Thoracic aorta (tissue), 2 donors: ENCODE results near the gene UNC79. TPM values are rescaled to one million over a fixed set of nuclear protein-coding genes. Genes with fewer than 3 reads are reported as not detected.

Experiments
- ATAC-seq: fragments of 150-250 bp; one replicate; pipeline ENCODE4 v1.8.0; 2017; ENCODE audit warnings: low read depth; ENCODE audit not compliant: insufficient number of reproducible peaks, low FRiP score
- DNase-seq: peaks from one replicate; pipeline ENCODE4 v3.0.0-alpha.2; 2020; ENCODE audit warnings: low spot score
- H3K27ac ChIP-seq, 2 donors: fragments of 200-600 bp; sonication (generic); 1 replicate in 1 of 2; 2 replicates in 1 of 2; pipeline ENCODE4 v1.5.1; 2016; ENCODE audit warnings: mild to moderate bottlenecking in 2 of 2, moderate library complexity in 2 of 2
- H3K27me3 ChIP-seq: fragments of 200-600 bp; sonication (generic); replicated peaks from 2 replicates; pipeline ENCODE4 v1.6.0; 2016; ENCODE audit warnings: mild to moderate bottlenecking; ENCODE audit not compliant: insufficient read depth
- H3K36me3 ChIP-seq: fragments of 200-600 bp; sonication (generic); one replicate; pipeline ENCODE4 v1.5.1; 2016
- H3K4me1 ChIP-seq, 2 donors: fragments of 200-600 bp; sonication (generic); 1 replicate in 1 of 2; 2 replicates in 1 of 2; pipeline versions ENCODE4 v1.5.1 to v1.6.0; 2016; ENCODE audit warnings: low read depth in 2 of 2, mild to moderate bottlenecking in 1 of 2; ENCODE audit not compliant: control insufficient read depth in 1 of 2
- H3K4me3 ChIP-seq: fragments of 200-600 bp; sonication (generic); 2 replicates; pipeline ENCODE4 v1.5.1; 2016; ENCODE audit warnings: mild to moderate bottlenecking
- H3K9me3 ChIP-seq: fragments of 200-600 bp; sonication (generic); 2 replicates; pipeline ENCODE4 v1.5.1; 2016
- total RNA-seq, 2 donors: library from RNA; depleted of rRNA; stranded (reverse); fragments of >200 nt; gene quantifications; one replicate each; pipeline versions ENCODE4 v1.1.0 to v1.2.3, GENCODE V29; 2016
- TF ChIP-seq, protein P1 (sequence below): fragments of 200-600 bp; sonication (generic); IDR thresholded peaks from one replicate; pipeline ENCODE4 v1.5.1; 2019; ENCODE audit warnings: antibody characterized with exemption

The UNC79 gene
- total RNA-seq, 2 donors from 2014 or later: 0.14 to 0.21 TPM

DNA sequence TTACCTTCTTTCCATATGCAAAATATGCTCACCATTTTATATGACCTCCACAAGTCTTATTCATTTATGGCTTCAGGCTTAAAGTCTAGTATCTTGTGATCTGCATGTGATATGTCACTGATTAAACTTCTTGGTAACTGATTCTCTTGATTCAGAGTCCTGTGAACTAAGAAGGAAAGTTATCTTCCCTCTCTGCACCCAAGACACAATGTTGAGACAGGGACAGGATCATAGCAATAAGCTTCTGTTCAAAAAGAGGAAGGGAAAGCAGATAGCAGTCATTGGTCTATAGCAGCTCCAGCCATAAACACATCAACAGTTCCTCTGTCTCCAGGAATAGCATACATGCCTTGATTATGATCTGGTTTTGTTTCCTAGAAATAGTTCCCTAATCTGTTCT lies 103.1 kb downstream of the UNC79 start:
- TF ChIP-seq, protein P1, sequence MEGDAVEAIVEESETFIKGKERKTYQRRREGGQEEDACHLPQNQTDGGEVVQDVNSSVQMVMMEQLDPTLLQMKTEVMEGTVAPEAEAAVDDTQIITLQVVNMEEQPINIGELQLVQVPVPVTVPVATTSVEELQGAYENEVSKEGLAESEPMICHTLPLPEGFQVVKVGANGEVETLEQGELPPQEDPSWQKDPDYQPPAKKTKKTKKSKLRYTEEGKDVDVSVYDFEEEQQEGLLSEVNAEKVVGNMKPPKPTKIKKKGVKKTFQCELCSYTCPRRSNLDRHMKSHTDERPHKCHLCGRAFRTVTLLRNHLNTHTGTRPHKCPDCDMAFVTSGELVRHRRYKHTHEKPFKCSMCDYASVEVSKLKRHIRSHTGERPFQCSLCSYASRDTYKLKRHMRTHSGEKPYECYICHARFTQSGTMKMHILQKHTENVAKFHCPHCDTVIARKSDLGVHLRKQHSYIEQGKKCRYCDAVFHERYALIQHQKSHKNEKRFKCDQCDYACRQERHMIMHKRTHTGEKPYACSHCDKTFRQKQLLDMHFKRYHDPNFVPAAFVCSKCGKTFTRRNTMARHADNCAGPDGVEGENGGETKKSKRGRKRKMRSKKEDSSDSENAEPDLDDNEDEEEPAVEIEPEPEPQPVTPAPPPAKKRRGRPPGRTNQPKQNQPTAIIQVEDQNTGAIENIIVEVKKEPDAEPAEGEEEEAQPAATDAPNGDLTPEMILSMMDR: no peak
- no peaks in the 10 kb centered on the region for H3K9me3 ChIP-seq
- no peaks in the 10 kb centered on the region for H3K27me3 ChIP-seq
- DNase-seq (no peak), ATAC-seq (no peak)
- no peak overlapping the region for H3K27ac ChIP-seq
- H3K4me3 ChIP-seq: no peak overlapping the region
- no peaks in the 10 kb centered on the region for H3K36me3 ChIP-seq
- H3K4me1 ChIP-seq: no peaks in the 10 kb centered on the region

DNA sequence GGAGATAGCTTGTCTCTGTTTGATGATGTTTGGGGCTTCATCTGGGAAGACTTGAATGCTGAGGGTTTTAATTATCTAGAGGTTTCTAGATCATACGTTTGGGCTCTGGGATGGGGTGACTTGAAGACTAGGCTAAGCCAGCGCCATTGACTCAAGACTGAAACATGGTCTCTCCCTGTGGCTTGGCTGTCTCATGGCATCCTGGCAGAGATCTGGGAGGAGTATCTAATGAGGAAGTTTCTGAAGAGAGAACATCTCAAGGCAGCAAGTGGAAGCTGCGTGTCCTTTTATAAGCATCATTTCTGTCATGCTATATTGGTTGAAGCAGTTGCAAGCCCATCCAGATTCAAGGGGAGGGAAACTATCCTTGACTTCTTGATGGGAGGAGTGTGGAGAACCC lies 104.8 kb downstream of the UNC79 start:
- no peak for DNase-seq
- no peak for ATAC-seq
- Histone ChIP-seq H3K27ac (no peak overlapping the region), H3K4me1 (no peaks in the 10 kb centered on the region), H3K4me3 (no peak overlapping the region), H3K9me3 (no peaks in the 10 kb centered on the region), H3K36me3 (no peaks in the 10 kb centered on the region), H3K27me3 (no peaks in the 10 kb centered on the region)
- TF ChIP-seq, protein P1: no peak

DNA sequence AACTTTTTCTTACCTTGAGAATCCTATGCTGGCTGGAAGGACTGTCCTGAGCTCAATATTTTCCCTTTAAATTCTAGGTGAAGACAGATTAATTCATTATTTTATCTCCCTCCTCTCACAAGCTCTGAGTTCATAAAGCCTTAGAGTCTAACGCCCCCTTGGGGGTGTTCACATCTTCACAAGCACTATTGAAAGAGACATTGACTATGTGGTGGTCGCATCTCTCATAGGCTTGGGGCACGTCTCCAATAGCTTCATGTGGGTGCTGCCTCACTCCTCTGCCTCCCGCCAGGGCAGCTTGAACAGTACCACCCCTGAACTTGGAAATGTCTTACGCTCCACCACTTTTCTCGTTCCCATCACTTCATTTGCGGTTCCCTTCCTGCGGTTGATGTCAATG lies 106.2 kb downstream of the UNC79 start:
- ATAC-seq: no peak
- Histone ChIP-seq H3K4me3 (no peak overlapping the region), H3K27ac (no peak overlapping the region), H3K4me1 (no peaks in the 10 kb centered on the region), H3K27me3 (no peaks in the 10 kb centered on the region), H3K9me3 (no peaks in the 10 kb centered on the region), H3K36me3 (no peaks in the 10 kb centered on the region)
- DNase-seq: no peak
- TF ChIP-seq, protein P1: no peak

DNA sequence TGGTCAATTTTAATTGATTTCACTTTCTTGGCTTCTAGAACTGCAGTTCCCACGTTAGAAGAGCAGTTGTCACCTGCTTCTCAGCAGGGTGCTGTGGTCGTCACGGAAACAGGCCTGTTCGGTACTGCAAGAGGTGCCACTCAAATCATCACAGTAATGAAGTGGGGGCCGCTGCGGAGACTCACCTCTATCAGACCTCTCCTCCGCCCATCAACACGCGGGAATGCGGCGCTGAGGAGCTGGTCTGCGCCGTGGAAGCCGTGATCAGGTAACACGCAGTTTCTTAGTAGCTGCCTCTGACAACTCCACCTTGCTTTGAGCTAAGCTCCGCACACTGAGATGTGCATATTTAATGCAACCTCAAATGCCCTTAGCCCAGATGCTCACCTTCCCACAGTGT lies 107.2 kb downstream of the UNC79 start:
- DNase-seq: no peak
- no peak overlapping the region for H3K4me3 ChIP-seq
- TF ChIP-seq, protein P1: no peak
- no peaks in the 10 kb centered on the region for H3K9me3 ChIP-seq
- H3K27ac ChIP-seq: no peak overlapping the region
- H3K4me1 ChIP-seq: no peaks in the 10 kb centered on the region
- H3K27me3 ChIP-seq: no peaks in the 10 kb centered on the region
- no peak for ATAC-seq
- no peaks in the 10 kb centered on the region for H3K36me3 ChIP-seq

DNA sequence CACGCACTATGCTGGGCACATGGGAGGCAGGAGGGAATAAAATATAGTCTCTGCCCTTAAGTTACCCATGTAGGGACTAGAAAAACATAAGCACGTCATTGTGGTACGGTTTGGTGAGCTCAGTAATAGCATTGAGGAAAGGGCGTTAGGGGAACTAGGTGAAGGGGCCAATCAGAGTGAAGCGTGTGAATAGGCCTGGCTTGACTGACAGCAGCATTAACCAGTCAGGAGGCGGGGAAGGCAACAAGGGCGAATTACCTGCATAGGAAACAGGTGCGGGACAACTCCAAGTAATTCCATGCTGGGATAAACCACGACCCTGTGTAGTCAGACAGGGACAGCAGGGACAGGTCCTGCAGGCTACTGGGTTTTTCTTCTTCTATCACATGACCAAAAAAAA lies 107.7 kb downstream of the UNC79 start:
- H3K9me3 ChIP-seq: no peaks in the 10 kb centered on the region
- no peak for DNase-seq
- H3K4me1 ChIP-seq: no peaks in the 10 kb centered on the region
- H3K36me3 ChIP-seq: no peaks in the 10 kb centered on the region
- ATAC-seq: no peak
- no peak overlapping the region for H3K27ac ChIP-seq
- H3K4me3 ChIP-seq: no peak overlapping the region
- TF ChIP-seq, protein P1: no peak
- no peaks in the 10 kb centered on the region for H3K27me3 ChIP-seq
